ELF-1 (cell line): ENCODE data around the gene ITGA11.

Source experiments
- DNase-seq: peaks from one replicate; pipeline ENCODE4 v3.0.0-alpha.2; 2016; ENCODE audit warnings: low read depth, low spot score

The ITGA11 gene

GRCh38 chr15:68431792-68432401 lies at the start of gene ITGA11:
Gene ITGA11 (minus strand): TSS chr15:68432163. CDS start chr15:68432066, 97 bp downstream.
- DNase-seq: peak; percentile 70

- DNase-seq: no peak
Measured at GRCh38 chr15:68481321-68481720, 49.4 kb upstream of the ITGA11 start.

GRCh38 chr15:68480296-68480695 lies 48.3 kb upstream of the ITGA11 start:
- no peak for DNase-seq

- DNase-seq: no peak
Measured at GRCh38 chr15:68479870-68480269, 47.9 kb upstream of the ITGA11 start.

GRCh38 chr15:68479406-68479805 lies 47.4 kb upstream of the ITGA11 start:
- no peak for DNase-seq

GRCh38 chr15:68478853-68479252 lies 46.9 kb upstream of the ITGA11 start:
- DNase-seq: no peak

GRCh38 chr15:68475449-68475848 lies 43.5 kb upstream of the ITGA11 start:
- DNase-seq: no peak

GRCh38 chr15:68471541-68471940 lies 39.6 kb upstream of the ITGA11 start:
- DNase-seq: no peak

GRCh38 chr15:68470976-68471375 lies 39.0 kb upstream of the ITGA11 start:
- DNase-seq: no peak

- DNase-seq: peak; percentile 14
Measured at GRCh38 chr15:68470049-68470742, 38.2 kb upstream of the ITGA11 start.

- no peak for DNase-seq
Measured at GRCh38 chr15:68469162-68470048, 37.4 kb upstream of the ITGA11 start.

- no peak for DNase-seq
Measured at GRCh38 chr15:68466876-68467275, 34.9 kb upstream of the ITGA11 start.

- DNase-seq: no peak
Measured at GRCh38 chr15:68465861-68466560, 34.0 kb upstream of the ITGA11 start.

GRCh38 chr15:68464448-68465090 lies 32.6 kb upstream of the ITGA11 start:
- DNase-seq: no peak

- DNase-seq: no peak
Measured at GRCh38 chr15:68463996-68464395, 32.0 kb upstream of the ITGA11 start.

- no peak for DNase-seq
Measured at GRCh38 chr15:68463444-68463843, 31.5 kb upstream of the ITGA11 start.

- no peak for DNase-seq
Measured at GRCh38 chr15:68460166-68460565, 28.2 kb upstream of the ITGA11 start.

- no peak for DNase-seq
Measured at GRCh38 chr15:68450192-68450591, 18.2 kb upstream of the ITGA11 start.

- DNase-seq: peak; percentile 30
Measured at GRCh38 chr15:68449389-68449788, 17.4 kb upstream of the ITGA11 start.

- DNase-seq: no peak
Measured at GRCh38 chr15:68447976-68448755, 16.2 kb upstream of the ITGA11 start.

- DNase-seq: no peak
Measured at GRCh38 chr15:68447209-68447608, 15.2 kb upstream of the ITGA11 start.
